Tibial nerve (tissue), 4 donors: Measurements from ENCODE around the gene SP3.

Experiments
- EP300 ChIP-seq, 2 donors: sonication (generic); formaldehyde crosslinking; IDR thresholded peaks; one replicate each; pipeline ENCODE4 v1.6.1; 2017; ENCODE audit warnings: antibody characterized with exemption in 2 of 2, mild to moderate bottlenecking in 1 of 2
- POLR2A ChIP-seq, 2 donors: fragments of 450-650 bp; IDR thresholded peaks; one replicate each; pipeline ENCODE4 v1.6.1; 2017; ENCODE audit warnings: antibody characterized with exemption in 2 of 2, mild to moderate bottlenecking in 2 of 2, moderate library complexity in 2 of 2
- TF ChIP-seq, protein P1 (sequence below), 5 experiments: fragments of 200-600 bp in 3 of 5; fragments of 450-650 bp in 2 of 5; sonication (generic) in 3 of 5; IDR thresholded peaks; one replicate each; pipeline ENCODE4 v1.5.1; 2016 to 2019; ENCODE audit warnings: antibody characterized with exemption in 5 of 5, mild to moderate bottlenecking in 3 of 5, moderate library complexity in 2 of 5

- TF ChIP-seq, protein P1, sequence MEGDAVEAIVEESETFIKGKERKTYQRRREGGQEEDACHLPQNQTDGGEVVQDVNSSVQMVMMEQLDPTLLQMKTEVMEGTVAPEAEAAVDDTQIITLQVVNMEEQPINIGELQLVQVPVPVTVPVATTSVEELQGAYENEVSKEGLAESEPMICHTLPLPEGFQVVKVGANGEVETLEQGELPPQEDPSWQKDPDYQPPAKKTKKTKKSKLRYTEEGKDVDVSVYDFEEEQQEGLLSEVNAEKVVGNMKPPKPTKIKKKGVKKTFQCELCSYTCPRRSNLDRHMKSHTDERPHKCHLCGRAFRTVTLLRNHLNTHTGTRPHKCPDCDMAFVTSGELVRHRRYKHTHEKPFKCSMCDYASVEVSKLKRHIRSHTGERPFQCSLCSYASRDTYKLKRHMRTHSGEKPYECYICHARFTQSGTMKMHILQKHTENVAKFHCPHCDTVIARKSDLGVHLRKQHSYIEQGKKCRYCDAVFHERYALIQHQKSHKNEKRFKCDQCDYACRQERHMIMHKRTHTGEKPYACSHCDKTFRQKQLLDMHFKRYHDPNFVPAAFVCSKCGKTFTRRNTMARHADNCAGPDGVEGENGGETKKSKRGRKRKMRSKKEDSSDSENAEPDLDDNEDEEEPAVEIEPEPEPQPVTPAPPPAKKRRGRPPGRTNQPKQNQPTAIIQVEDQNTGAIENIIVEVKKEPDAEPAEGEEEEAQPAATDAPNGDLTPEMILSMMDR (IDR thresholded peaks at IDR 0.05): no peak
- TF ChIP-seq POLR2A (IDR thresholded peaks at IDR 0.05): no peak
- no peak for TF ChIP-seq EP300 (IDR thresholded peaks at IDR 0.05)
Observed at GRCh38 chr2:173948842-173949241, 16.3 kb downstream of the SP3 start.
